GM12878 (cell line): ENCODE results near the gene THTPA.

Experiments used
- BRCA1 ChIP-seq: IDR thresholded peaks from 2 replicates; pipeline ENCODE4 v1.6.1; 2011; ENCODE audit warnings: low read depth, low read length, improper control_type of control experiment
- CBX5 ChIP-seq: sonication (generic); IDR thresholded peaks from 2 replicates; pipeline ENCODE4 v1.6.1; 2016; ENCODE audit warnings: low read depth, moderate library complexity, mild to moderate bottlenecking, inconsistent platforms
- CHD2 ChIP-seq: IDR thresholded peaks from 2 replicates; pipeline ENCODE4 v1.6.1; 2011; ENCODE audit warnings: low read depth, low read length, improper control_type of control experiment, borderline replicate concordance
- EGR1 ChIP-seq, 2 experiments: IDR thresholded peaks; 1 replicate in 1 of 2; 2 replicates in 1 of 2; pipeline ENCODE4 v1.6.1; 2011 to 2012; ENCODE audit warnings: low read depth in 2 of 2, low read length in 2 of 2, borderline replicate concordance in 1 of 2, mild to moderate bottlenecking in 1 of 2, moderate library complexity in 1 of 2
- HDGF ChIP-seq: fragments of 450-650 bp; IDR thresholded peaks from 2 replicates; pipeline ENCODE4 v1.6.1; 2016; ENCODE audit warnings: antibody characterized with exemption
- NFYB ChIP-seq: IDR thresholded peaks from 2 replicates; pipeline ENCODE4 v1.6.1; 2011; ENCODE audit warnings: low read depth, mild to moderate bottlenecking, low read length, improper control_type of control experiment, moderate library complexity; ENCODE audit not compliant: insufficient read depth
- POLR2A ChIP-seq: IDR thresholded peaks from 2 replicates; pipeline ENCODE4 v1.6.1; 2011; ENCODE audit warnings: low read depth, mild to moderate bottlenecking, low read length
- YBX1 ChIP-seq: fragments of 450-650 bp; IDR thresholded peaks from 2 replicates; pipeline ENCODE4 v1.6.1; 2016; ENCODE audit warnings: antibody characterized with exemption
- ZNF622 ChIP-seq: fragments of 450-650 bp; IDR thresholded peaks from 2 replicates; pipeline ENCODE4 v1.6.1; 2017; ENCODE audit warnings: mild to moderate bottlenecking, inconsistent platforms
- TF ChIP-seq, protein P1 (sequence below): fragments of 450-650 bp; IDR thresholded peaks from 2 replicates; pipeline ENCODE4 v1.6.1; 2017; ENCODE audit warnings: mild to moderate bottlenecking, moderate library complexity
- TF ChIP-seq, protein P2 (sequence below): IDR thresholded peaks from 2 replicates; pipeline ENCODE4 v1.6.1; 2012; ENCODE audit warnings: low read length, inconsistent platforms
- TF ChIP-seq, protein P3 (sequence below), 3 experiments: IDR thresholded peaks in 2 of 3; conservative IDR thresholded peaks in 1 of 3; 2 replicates each; pipeline ENCODE4 v1.5.1; 2011; ENCODE audit warnings: low read depth in 3 of 3, low read length in 3 of 3, mild to moderate bottlenecking in 3 of 3, control low read depth in 2 of 3, moderate library complexity in 2 of 3, inconsistent platforms in 1 of 3, mixed read lengths in 1 of 3; ENCODE audit not compliant: control insufficient read depth in 2 of 3, insufficient read depth in 1 of 3; ENCODE audit errors: extremely low read depth in 1 of 3

DNA sequence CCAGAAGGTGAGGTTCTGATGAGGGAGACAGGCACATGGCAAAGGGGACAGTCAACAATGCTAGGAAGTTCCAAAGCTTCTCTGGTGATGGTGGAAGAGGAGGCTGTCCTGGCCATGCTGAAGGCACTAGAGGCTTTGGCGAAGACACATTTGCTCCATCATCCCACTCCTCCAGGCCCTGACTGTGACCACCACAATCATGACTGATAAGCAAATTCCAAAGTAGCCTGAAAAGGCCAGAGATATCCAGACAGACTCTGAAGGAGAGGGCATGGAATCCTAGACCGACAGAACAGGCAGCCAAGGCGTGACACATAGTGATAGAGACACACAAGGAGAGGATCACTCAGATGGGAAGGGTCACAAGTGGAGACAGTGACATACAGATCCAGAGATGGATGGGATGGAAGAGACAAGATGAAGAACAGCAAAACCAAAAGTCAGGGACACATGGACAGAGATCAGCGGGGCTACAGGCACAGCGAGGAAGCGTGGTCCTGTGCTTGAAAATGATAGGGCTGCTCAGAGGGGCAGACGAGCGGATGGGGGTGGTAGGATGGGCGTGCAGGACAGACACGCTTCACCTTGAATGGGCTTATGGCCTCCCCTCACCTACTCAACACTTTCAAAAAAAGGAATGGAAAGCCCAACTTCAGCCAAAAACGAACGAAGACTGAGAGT lies 5.8 kb upstream of the THTPA start:
- no peak for TF ChIP-seq NFYB
- TF ChIP-seq, protein P1, sequence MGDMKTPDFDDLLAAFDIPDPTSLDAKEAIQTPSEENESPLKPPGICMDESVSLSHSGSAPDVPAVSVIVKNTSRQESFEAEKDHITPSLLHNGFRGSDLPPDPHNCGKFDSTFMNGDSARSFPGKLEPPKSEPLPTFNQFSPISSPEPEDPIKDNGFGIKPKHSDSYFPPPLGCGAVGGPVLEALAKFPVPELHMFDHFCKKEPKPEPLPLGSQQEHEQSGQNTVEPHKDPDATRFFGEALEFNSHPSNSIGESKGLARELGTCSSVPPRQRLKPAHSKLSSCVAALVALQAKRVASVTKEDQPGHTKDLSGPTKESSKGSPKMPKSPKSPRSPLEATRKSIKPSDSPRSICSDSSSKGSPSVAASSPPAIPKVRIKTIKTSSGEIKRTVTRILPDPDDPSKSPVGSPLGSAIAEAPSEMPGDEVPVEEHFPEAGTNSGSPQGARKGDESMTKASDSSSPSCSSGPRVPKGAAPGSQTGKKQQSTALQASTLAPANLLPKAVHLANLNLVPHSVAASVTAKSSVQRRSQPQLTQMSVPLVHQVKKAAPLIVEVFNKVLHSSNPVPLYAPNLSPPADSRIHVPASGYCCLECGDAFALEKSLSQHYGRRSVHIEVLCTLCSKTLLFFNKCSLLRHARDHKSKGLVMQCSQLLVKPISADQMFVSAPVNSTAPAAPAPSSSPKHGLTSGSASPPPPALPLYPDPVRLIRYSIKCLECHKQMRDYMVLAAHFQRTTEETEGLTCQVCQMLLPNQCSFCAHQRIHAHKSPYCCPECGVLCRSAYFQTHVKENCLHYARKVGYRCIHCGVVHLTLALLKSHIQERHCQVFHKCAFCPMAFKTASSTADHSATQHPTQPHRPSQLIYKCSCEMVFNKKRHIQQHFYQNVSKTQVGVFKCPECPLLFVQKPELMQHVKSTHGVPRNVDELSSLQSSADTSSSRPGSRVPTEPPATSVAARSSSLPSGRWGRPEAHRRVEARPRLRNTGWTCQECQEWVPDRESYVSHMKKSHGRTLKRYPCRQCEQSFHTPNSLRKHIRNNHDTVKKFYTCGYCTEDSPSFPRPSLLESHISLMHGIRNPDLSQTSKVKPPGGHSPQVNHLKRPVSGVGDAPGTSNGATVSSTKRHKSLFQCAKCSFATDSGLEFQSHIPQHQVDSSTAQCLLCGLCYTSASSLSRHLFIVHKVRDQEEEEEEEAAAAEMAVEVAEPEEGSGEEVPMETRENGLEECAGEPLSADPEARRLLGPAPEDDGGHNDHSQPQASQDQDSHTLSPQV, result no peak
- no peak for TF ChIP-seq POLR2A
- TF ChIP-seq EGR1 (IDR thresholded peaks at IDR 0.05; ENCODE audit: borderline replicate concordance in 1 of 2, low read depth in 2 of 2, low read length in 2 of 2), result no peak
- no peak for TF ChIP-seq ZNF622
- TF ChIP-seq, protein P2, sequence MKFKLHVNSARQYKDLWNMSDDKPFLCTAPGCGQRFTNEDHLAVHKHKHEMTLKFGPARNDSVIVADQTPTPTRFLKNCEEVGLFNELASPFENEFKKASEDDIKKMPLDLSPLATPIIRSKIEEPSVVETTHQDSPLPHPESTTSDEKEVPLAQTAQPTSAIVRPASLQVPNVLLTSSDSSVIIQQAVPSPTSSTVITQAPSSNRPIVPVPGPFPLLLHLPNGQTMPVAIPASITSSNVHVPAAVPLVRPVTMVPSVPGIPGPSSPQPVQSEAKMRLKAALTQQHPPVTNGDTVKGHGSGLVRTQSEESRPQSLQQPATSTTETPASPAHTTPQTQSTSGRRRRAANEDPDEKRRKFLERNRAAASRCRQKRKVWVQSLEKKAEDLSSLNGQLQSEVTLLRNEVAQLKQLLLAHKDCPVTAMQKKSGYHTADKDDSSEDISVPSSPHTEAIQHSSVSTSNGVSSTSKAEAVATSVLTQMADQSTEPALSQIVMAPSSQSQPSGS, result no peak
- TF ChIP-seq, protein P3, sequence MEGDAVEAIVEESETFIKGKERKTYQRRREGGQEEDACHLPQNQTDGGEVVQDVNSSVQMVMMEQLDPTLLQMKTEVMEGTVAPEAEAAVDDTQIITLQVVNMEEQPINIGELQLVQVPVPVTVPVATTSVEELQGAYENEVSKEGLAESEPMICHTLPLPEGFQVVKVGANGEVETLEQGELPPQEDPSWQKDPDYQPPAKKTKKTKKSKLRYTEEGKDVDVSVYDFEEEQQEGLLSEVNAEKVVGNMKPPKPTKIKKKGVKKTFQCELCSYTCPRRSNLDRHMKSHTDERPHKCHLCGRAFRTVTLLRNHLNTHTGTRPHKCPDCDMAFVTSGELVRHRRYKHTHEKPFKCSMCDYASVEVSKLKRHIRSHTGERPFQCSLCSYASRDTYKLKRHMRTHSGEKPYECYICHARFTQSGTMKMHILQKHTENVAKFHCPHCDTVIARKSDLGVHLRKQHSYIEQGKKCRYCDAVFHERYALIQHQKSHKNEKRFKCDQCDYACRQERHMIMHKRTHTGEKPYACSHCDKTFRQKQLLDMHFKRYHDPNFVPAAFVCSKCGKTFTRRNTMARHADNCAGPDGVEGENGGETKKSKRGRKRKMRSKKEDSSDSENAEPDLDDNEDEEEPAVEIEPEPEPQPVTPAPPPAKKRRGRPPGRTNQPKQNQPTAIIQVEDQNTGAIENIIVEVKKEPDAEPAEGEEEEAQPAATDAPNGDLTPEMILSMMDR (IDR thresholded peaks at IDR 0.05 in 2 of 3, conservative IDR thresholded peaks at IDR 0.05 in 1 of 3; ENCODE audit: control insufficient read depth in 2 of 3, extremely low read depth in 1 of 3, insufficient read depth in 1 of 3, low read depth in 3 of 3, low read length in 3 of 3), result no peak
- no peak for TF ChIP-seq YBX1
- no peak for TF ChIP-seq BRCA1
- no peak for TF ChIP-seq CHD2
- no peak for TF ChIP-seq HDGF
- TF ChIP-seq CBX5, result no peak
